Right lobe of liver (tissue), 4 donors: ENCODE results near the gene LAIR1.
"Not testable (repeated sequence)": the region's sequence is repeated elsewhere in the genome, so short reads cannot be mapped to it uniquely, and the experiment has no call there.

Experiments
- POLR2A ChIP-seq: fragments of 450-650 bp; IDR thresholded peaks from one replicate; pipeline ENCODE4 v1.6.1; 2017; ENCODE audit warnings: antibody characterized with exemption, mild to moderate bottlenecking
- TF ChIP-seq, protein P1 (sequence below), 4 donors: fragments of 200-600 bp in 3 of 4; fragments of 450-650 bp in 1 of 4; IDR thresholded peaks; one replicate each; pipeline versions ENCODE4 v1.5.1 to v1.8.0; 2016 to 2022; ENCODE audit warnings: antibody characterized with exemption in 4 of 4, mild to moderate bottlenecking in 2 of 4
- donor health status: DM: no; HTN: no; CAD: no.
- donor health status: DM: no; HTN: no; CAD: no.
- donor health status: DM: no; HTN: yes; CAD: no.

DNA sequence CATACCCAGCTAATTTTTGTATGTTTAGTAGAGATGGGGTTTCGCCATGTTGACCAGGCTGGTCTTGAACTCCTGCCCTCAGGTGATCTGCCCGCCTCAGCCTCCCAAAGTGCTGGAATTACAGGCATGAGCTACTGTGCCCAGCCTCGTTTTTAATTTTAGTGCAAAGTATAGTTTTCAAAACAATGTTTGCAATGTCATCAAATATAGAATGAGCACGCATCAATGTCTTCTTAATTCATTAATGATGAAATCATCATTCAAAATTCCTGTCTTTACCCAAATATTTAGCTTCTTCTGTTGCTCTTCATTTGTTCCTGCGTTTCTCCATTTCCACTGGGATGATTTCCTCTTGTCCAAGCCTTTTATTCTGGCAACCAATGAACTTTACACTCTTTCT is 6.7 kb upstream of the LAIR1 start:
- TF ChIP-seq, protein P1, sequence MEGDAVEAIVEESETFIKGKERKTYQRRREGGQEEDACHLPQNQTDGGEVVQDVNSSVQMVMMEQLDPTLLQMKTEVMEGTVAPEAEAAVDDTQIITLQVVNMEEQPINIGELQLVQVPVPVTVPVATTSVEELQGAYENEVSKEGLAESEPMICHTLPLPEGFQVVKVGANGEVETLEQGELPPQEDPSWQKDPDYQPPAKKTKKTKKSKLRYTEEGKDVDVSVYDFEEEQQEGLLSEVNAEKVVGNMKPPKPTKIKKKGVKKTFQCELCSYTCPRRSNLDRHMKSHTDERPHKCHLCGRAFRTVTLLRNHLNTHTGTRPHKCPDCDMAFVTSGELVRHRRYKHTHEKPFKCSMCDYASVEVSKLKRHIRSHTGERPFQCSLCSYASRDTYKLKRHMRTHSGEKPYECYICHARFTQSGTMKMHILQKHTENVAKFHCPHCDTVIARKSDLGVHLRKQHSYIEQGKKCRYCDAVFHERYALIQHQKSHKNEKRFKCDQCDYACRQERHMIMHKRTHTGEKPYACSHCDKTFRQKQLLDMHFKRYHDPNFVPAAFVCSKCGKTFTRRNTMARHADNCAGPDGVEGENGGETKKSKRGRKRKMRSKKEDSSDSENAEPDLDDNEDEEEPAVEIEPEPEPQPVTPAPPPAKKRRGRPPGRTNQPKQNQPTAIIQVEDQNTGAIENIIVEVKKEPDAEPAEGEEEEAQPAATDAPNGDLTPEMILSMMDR (IDR thresholded peaks at IDR 0.05) = not testable (repeated sequence)
- TF ChIP-seq POLR2A = not testable (repeated sequence)
